A549 (cell line): ENCODE measurements around the gene APC. TPM values are rescaled to one million over a fixed set of nuclear protein-coding genes. Genes with fewer than 3 reads are reported as not detected.

Experiments
- ATAC-seq, 2 experiments: fragments of 200-7000 bp in 1 of 2; fragments of >200 bp in 1 of 2; cut with Nextera tagmentation in 1 of 2; cut with Tn5 transposase in 1 of 2; 3 replicates each; pipeline versions ENCODE4 v1.8.0 to v1.9.1; 2018 to 2020; ENCODE audit warnings: mild to moderate bottlenecking in 1 of 2, moderate library complexity in 1 of 2
- CTCF ChIA-PET: fragments of 300-600 bp; sonication (Branson Sonifier 250); formaldehyde crosslinking; extraction: SDS; loops from one replicate; lab custom pipeline; 2021; ENCODE audit warnings: antibody characterized with exemption, inconsistent platforms; lab: Yijun Ruan, JAX
- POLR2A ChIA-PET: fragments of 350-600 bp; formaldehyde crosslinking; extraction: SDS; loops from one replicate; lab custom pipeline; 2021; ENCODE audit warnings: antibody characterized with exemption, inconsistent platforms; lab: Yijun Ruan, JAX
- DNase-seq, 2 experiments: peaks; one replicate each; pipeline versions ENCODE4 v3.0.0 to v3.0.0-alpha.2; 2011 to 2016; ENCODE audit warnings: low read depth in 1 of 2, low spot score in 1 of 2
- FAIRE-seq: peaks from 2 replicates; lab custom pipeline; 2011; peaks lifted over from hg19 to GRCh38; lab: Jason Lieb, UNC
- H3K27ac ChIP-seq, 2 experiments: fragments of >200 bp; sonication (Bioruptor Twin); formaldehyde crosslinking; 3 replicates each; pipeline ENCODE4 v1.5.1; 2016 to 2017
- H3K4me1 ChIP-seq: fragments of >200 bp; sonication (Bioruptor Twin); formaldehyde crosslinking; 3 replicates; pipeline ENCODE4 v1.6.1; 2016
- H3K4me2 ChIP-seq: fragments of >200 bp; sonication (Bioruptor Twin); formaldehyde crosslinking; 3 replicates; pipeline ENCODE4 v1.6.1; 2016
- H3K4me3 ChIP-seq: fragments of >200 bp; sonication (Bioruptor Twin); formaldehyde crosslinking; 3 replicates; pipeline ENCODE4 v1.5.1; 2016
- H3K9me3 ChIP-seq: fragments of >200 bp; sonication (Bioruptor Twin); formaldehyde crosslinking; 3 replicates; pipeline ENCODE4 v1.6.1; 2016
- BCL3 ChIP-seq: fragments of >200 bp; sonication (Bioruptor Twin); formaldehyde crosslinking; IDR thresholded peaks from 3 replicates; pipeline ENCODE4 v1.6.1; 2016
- BHLHE40 ChIP-seq: IDR thresholded peaks from 2 replicates; pipeline ENCODE4 v1.6.1; 2012; ENCODE audit warnings: low read depth, low read length, inconsistent platforms
- CBX8 ChIP-seq: fragments of 200-600 bp; sonication (generic); IDR thresholded peaks from 2 replicates; pipeline ENCODE4 v1.6.1; 2016
- CHD2 ChIP-seq: fragments of 150-350 bp; IDR thresholded peaks from 2 replicates; pipeline ENCODE4 v1.6.1; 2014; ENCODE audit warnings: low read length; ENCODE audit not compliant: partially characterized antibody
- CTCF ChIP-seq: fragments of >200 bp; sonication (Bioruptor Twin); formaldehyde crosslinking; IDR thresholded peaks from 3 replicates; pipeline ENCODE4 v1.5.1; 2016
- EHMT2 ChIP-seq: fragments of 200-600 bp; sonication (generic); IDR thresholded peaks from 2 replicates; pipeline ENCODE4 v1.6.1; 2016; ENCODE audit warnings: antibody characterized with exemption, low read depth, mild to moderate bottlenecking, moderate library complexity
- ELK1 ChIP-seq: fragments of 150-350 bp; IDR thresholded peaks from 2 replicates; pipeline ENCODE4 v1.6.1; 2014; ENCODE audit warnings: low read depth, mild to moderate bottlenecking, low read length
- EP300 ChIP-seq, 2 experiments: fragments of >200 bp; sonication (Bioruptor Twin); formaldehyde crosslinking; IDR thresholded peaks; 2 replicates in 1 of 2; 3 replicates in 1 of 2; pipeline ENCODE4 v1.6.1; 2016 to 2017
- FOSB ChIP-seq: fragments of 250-450 bp; sonication (Bioruptor Pico); IDR thresholded peaks from 2 replicates; pipeline ENCODE4 v1.5.0; 2020; ENCODE audit warnings: mild to moderate bottlenecking, moderate library complexity
- FOSL2 ChIP-seq, 2 experiments: fragments of 450-650 bp in 1 of 2; fragments of >200 bp in 1 of 2; sonication (Bioruptor Twin) in 1 of 2; formaldehyde crosslinking; IDR thresholded peaks; 2 replicates each; pipeline versions ENCODE4 v1.5.0 to v1.6.1; 2016 to 2020; ENCODE audit warnings: mild to moderate bottlenecking in 1 of 2, moderate library complexity in 1 of 2
- FOXS1 ChIP-seq: fragments of 250-450 bp; sonication (Bioruptor Pico); IDR thresholded peaks from 2 replicates; pipeline ENCODE4 v1.5.0; 2020; ENCODE audit warnings: mild to moderate bottlenecking, moderate library complexity
- HDAC2 ChIP-seq: fragments of 200-600 bp; sonication (generic); IDR thresholded peaks from 2 replicates; pipeline ENCODE4 v1.6.1; 2016
- HEYL ChIP-seq: fragments of 250-450 bp; sonication (Bioruptor Pico); IDR thresholded peaks from 2 replicates; pipeline ENCODE4 v1.8.0; 2021; ENCODE audit warnings: mild to moderate bottlenecking, moderate library complexity
- HOXB13 ChIP-seq: fragments of 250-450 bp; sonication (Bioruptor Pico); IDR thresholded peaks from 2 replicates; pipeline ENCODE4 v1.5.0; 2020; ENCODE audit warnings: low read depth, mild to moderate bottlenecking, moderate library complexity
- HOXB5 ChIP-seq: fragments of 250-450 bp; sonication (Bioruptor Pico); IDR thresholded peaks from 2 replicates; pipeline ENCODE4 v1.5.0; 2020; ENCODE audit warnings: mild to moderate bottlenecking, moderate library complexity
- KDM1A ChIP-seq: fragments of 200-600 bp; sonication (generic); IDR thresholded peaks from 2 replicates; pipeline ENCODE4 v1.6.1; 2016; ENCODE audit warnings: low read depth, mild to moderate bottlenecking
- KDM5A ChIP-seq: fragments of 200-600 bp; sonication (generic); IDR thresholded peaks from 2 replicates; pipeline ENCODE4 v1.6.1; 2016; ENCODE audit warnings: antibody characterized with exemption, mild to moderate bottlenecking
- MYC ChIP-seq: IDR thresholded peaks from 2 replicates; pipeline ENCODE4 v1.6.1; 2012; ENCODE audit warnings: mild to moderate bottlenecking, inconsistent platforms, low read length, improper control_type of control experiment, borderline replicate concordance
- NPAS2 ChIP-seq: fragments of 250-450 bp; sonication (Bioruptor Pico); IDR thresholded peaks from 2 replicates; pipeline ENCODE4 v1.8.0; 2022; ENCODE audit warnings: mild to moderate bottlenecking, moderate library complexity, borderline replicate concordance
- NR3C1 ChIP-seq: fragments of >200 bp; sonication (Bioruptor Twin); formaldehyde crosslinking; IDR thresholded peaks from 3 replicates; pipeline ENCODE4 v1.6.1; 2017
- POLR2AphosphoS2 ChIP-seq: conservative IDR thresholded peaks from 2 replicates; pipeline ENCODE4 v1.6.1; 2012; ENCODE audit warnings: low read length, improper control_type of control experiment, inconsistent platforms
- RARB ChIP-seq: fragments of 250-450 bp; sonication (Bioruptor Pico); IDR thresholded peaks from 2 replicates; pipeline ENCODE4 v1.8.0; 2021; ENCODE audit warnings: mild to moderate bottlenecking, moderate library complexity
- RNF2 ChIP-seq: fragments of 200-600 bp; sonication (generic); IDR thresholded peaks from 2 replicates; pipeline ENCODE4 v1.6.1; 2016; ENCODE audit warnings: low read depth, mild to moderate bottlenecking, antibody characterized with exemption, moderate library complexity, borderline replicate concordance
- TFCP2L1 ChIP-seq: fragments of 250-450 bp; sonication (Bioruptor Pico); IDR thresholded peaks from 2 replicates; pipeline ENCODE4 v1.5.0; 2021; ENCODE audit warnings: mild to moderate bottlenecking
- WGBS: methylation state at CpG from one replicate; pipeline ENCODE4 v1.1.6; 2017; ENCODE audit errors: missing lambda C conversion rate; 5-methylcytosine and 5-hydroxymethylcytosine counted together
- polyA plus RNA-seq, 4 experiments: library from polyadenylated mRNA; depleted of rRNA in 3 of 4; stranded (reverse); fragments of >200 nt; fragmentation: RNase III in 1 of 4; extraction: RNeasy Plus Mini Kit Qiagen cat#74134 plus additional on column Dnase treatment in 1 of 4; gene quantifications; 2 replicates in 3 of 4; 3 replicates in 1 of 4; pipeline ENCODE4 v1.2.3, GENCODE V29; 2011 to 2017
- TF ChIP-seq, protein P1 (sequence below): fragments of 200-600 bp; sonication (generic); IDR thresholded peaks from 2 replicates; pipeline ENCODE4 v1.6.1; 2016; ENCODE audit warnings: antibody characterized with exemption, mild to moderate bottlenecking, moderate library complexity

The APC gene
- polyA plus RNA-seq, 2 of the 4 experiments (the other 2 are of a cell fraction) = 10.6 to 21.2 TPM

DNA sequence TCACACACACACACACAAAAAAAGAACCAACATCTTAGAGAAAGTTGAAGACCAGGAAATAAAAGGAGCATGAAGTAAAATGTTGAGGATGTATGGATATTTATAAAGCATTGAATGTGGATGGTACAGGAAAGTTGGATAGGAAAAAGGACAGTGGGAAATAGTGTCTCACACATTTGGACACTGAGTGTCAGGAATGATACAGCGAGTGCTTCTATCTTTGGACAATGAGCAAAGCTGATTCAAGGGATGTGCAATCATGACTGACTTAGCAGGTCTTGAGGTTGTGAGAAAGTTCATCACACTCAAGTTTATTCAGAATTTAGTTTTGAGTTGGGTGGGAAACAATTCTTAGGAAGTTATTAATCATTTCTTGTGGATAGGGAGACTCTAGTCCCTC is 73.3 kb downstream of the APC start (continued):
- no peak for TF ChIP-seq CTCF
- TF ChIP-seq KDM1A = no peak
- TF ChIP-seq KDM5A = no peak

DNA sequence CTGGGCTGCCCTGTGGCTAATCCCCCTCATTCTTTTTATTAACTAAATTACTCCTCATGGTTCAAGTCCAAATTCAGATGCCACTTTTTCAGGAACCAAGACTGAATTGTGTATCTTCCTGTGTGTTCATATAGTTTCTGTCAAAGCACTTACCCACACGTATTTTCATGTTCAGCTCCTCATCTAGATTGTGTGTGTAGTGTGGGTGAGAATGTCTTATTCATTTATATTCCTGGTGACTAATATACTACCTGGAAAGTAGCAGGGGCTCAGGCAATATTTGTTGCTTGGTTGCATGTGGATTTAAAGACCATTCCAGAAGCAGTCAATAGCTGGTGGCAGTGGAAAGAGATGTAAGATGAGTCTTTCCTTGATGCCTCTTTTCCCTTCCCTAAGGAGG is 74.9 kb downstream of the APC start:
- FAIRE-seq (no peak), ATAC-seq (no peak), DNase-seq (no peak)
- TF ChIP-seq EHMT2 (no peak), RARB (no peak), FOSB (no peak), BCL3 (no peak), EP300 (IDR thresholded peaks at IDR 0.05) (no peak), HOXB13 (CRISPR knock-in tag) (no peak), HEYL (no peak), POLR2AphosphoS2 (no peak), CHD2 (no peak)
- CTCF ChIA-PET = no interaction called here
- H3K4me2 ChIP-seq = no peak overlapping the region
- no peak overlapping the region for H3K27ac ChIP-seq
- POLR2A ChIA-PET = no interaction called here
- 81% methylated on average over 1 of the region's 1 CpG for WGBS
- no peaks in the 10 kb centered on the region for H3K4me1 ChIP-seq
- H3K9me3 ChIP-seq = no peaks in the 10 kb centered on the region
- no peak overlapping the region for H3K4me3 ChIP-seq

DNA sequence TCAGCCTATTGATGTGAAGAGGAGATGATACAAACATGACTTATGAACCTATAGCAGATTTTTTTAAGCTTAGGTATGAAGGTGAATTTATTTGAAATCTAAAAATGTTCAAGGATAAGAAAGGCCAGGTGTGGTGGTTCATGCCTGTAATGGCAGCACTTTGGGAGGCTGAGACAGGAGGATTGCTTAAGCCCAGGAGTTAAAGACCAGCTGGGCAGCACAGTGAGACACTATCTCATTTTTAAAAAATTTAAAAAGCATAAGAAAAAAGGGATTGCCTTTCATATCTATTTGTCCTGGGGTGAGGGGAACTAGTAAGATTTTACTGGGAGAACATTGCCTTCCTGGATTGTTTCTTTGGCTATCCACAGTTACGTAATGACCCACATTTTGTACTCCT is 82.6 kb downstream of the APC start:
- CTCF ChIA-PET = no interaction called here

More for the DNA sequence above, 82.6 kb downstream of the APC start:
- no peak overlapping the region for H3K27ac ChIP-seq
- ATAC-seq (no peak), FAIRE-seq (no peak), DNase-seq (no peak)
- no peak for TF ChIP-seq HDAC2
- TF ChIP-seq, protein P1, sequence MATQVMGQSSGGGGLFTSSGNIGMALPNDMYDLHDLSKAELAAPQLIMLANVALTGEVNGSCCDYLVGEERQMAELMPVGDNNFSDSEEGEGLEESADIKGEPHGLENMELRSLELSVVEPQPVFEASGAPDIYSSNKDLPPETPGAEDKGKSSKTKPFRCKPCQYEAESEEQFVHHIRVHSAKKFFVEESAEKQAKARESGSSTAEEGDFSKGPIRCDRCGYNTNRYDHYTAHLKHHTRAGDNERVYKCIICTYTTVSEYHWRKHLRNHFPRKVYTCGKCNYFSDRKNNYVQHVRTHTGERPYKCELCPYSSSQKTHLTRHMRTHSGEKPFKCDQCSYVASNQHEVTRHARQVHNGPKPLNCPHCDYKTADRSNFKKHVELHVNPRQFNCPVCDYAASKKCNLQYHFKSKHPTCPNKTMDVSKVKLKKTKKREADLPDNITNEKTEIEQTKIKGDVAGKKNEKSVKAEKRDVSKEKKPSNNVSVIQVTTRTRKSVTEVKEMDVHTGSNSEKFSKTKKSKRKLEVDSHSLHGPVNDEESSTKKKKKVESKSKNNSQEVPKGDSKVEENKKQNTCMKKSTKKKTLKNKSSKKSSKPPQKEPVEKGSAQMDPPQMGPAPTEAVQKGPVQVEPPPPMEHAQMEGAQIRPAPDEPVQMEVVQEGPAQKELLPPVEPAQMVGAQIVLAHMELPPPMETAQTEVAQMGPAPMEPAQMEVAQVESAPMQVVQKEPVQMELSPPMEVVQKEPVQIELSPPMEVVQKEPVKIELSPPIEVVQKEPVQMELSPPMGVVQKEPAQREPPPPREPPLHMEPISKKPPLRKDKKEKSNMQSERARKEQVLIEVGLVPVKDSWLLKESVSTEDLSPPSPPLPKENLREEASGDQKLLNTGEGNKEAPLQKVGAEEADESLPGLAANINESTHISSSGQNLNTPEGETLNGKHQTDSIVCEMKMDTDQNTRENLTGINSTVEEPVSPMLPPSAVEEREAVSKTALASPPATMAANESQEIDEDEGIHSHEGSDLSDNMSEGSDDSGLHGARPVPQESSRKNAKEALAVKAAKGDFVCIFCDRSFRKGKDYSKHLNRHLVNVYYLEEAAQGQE = no peak
- no peak for TF ChIP-seq FOSL2 (IDR thresholded peaks at IDR 0.05)
- no peak for TF ChIP-seq FOSL2 (CRISPR knock-in tag; IDR thresholded peaks at IDR 0.05)
- TF ChIP-seq CBX8 = no peak
- no peak for TF ChIP-seq FOSB
- TF ChIP-seq FOXS1 = no peak
- TF ChIP-seq KDM5A = no peak
- TF ChIP-seq BHLHE40 = no peak
- TF ChIP-seq TFCP2L1 (CRISPR knock-in tag) = no peak
- no peak for TF ChIP-seq ELK1
- no peak for TF ChIP-seq RNF2
- TF ChIP-seq EP300 (IDR thresholded peaks at IDR 0.05) = no peak
- no peak for TF ChIP-seq HOXB5 (CRISPR knock-in tag)
- TF ChIP-seq CTCF = no peak
- TF ChIP-seq NR3C1 = no peak
- TF ChIP-seq HEYL = no peak
- no peak for TF ChIP-seq NPAS2 (CRISPR knock-in tag)
- no peak for TF ChIP-seq MYC
- no peak overlapping the region for H3K4me3 ChIP-seq
- H3K4me2 ChIP-seq = no peak overlapping the region
- no peaks in the 10 kb centered on the region for H3K4me1 ChIP-seq
- no peaks in the 10 kb centered on the region for H3K9me3 ChIP-seq
- 93% methylated on average over 1 of the region's 1 CpG for WGBS
- POLR2A ChIA-PET = no interaction called here
